ENCODE data around the gene THADA.

- TF ChIP-seq CTCF (conservative IDR thresholded peaks at IDR 0.05; ENCODE audit: low read length) = no peak
- no peak for TF ChIP-seq EZH2phosphoT487 (IDR thresholded peaks at IDR 0.05; ENCODE audit: borderline replicate concordance, low read depth, low read length)
Measured at GRCh38 chr2:43423941-43424261, 171.9 kb downstream of the THADA start.

Measured in OCI-LY7 (cell line).